Right ventricle myocardium superior (tissue), 1 donor: Measurements from ENCODE around the gene SSBP2. TPM values are rescaled to one million over a fixed set of nuclear protein-coding genes. Genes with fewer than 3 reads are reported as not detected.
"Not testable (repeated sequence)": the region's sequence is repeated elsewhere in the genome, so short reads cannot be mapped to it uniquely, and the experiment has no call there.

Experiments used
- ATAC-seq: fragments of 200-7000 bp; cut with Tn5 transposase; one replicate; pipeline ENCODE4 v1.9.1; 2020; ENCODE audit warnings: mild to moderate bottlenecking; ENCODE audit not compliant: poor library complexity
- DNase-seq: peaks from one replicate; pipeline ENCODE4 v3.0.0-alpha.2; 2020
- intact Hi-C: fragments of 100-400 bp; cut with DNase I; formaldehyde crosslinking; loops from one replicate; pipeline ENCODE4 v1.11.2; 2022
- total RNA-seq: library from RNA; stranded (reverse); fragmentation: NEBNext Ultra II Directional; extraction: Animal tissue kit (Norgen Biotek cat#: 25700); gene quantifications from one replicate; pipeline ENCODE4 v1.2.1, GENCODE V29; 2021
- donor health status: DM: no; HTN: yes; CAD: no; lungs with severe emphysema.

Gene SSBP2
- total RNA-seq, 1 donor from 2014 or later, result 46.9 TPM

DNA sequence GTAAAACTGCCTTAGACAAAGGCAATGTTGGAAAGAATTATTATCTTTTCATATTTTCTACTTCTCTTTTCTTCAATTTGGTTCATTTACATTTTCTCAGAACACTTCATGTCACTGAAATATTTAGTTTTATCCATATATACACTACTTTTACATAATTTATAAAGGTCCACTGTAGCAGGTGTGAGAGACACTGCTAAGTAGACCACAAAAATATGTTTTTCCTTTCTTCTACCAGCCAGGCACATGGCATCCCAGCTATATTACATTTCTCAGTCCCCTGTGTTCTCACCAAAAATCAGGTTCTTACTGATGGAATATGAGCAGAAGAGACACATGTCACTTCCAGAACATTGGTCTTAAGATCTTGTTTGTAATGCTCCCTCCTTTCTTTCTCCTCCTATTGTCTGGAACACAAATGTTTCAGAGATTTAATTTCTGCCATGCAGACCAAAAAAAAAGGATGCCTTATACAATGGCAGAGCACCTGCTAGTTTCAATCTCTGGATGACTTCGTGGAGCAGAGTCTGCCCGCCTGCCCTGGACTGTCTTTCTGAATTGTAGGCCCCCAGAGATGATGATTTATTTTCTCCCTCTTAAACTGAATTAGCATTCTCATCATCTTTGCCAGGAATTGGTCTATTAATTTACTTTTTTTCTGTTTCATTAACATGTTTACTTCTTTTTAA lies 231.5 kb downstream of the SSBP2 start:
- DNase-seq, result no peak
- intact Hi-C loops, result no loop called here
- ATAC-seq, result no peak

GRCh38 chr5:81517462-81517861 lies 233.4 kb downstream of the SSBP2 start:
- intact Hi-C loops, result no loop called here
- DNase-seq, result no peak
- ATAC-seq, result no peak

DNA sequence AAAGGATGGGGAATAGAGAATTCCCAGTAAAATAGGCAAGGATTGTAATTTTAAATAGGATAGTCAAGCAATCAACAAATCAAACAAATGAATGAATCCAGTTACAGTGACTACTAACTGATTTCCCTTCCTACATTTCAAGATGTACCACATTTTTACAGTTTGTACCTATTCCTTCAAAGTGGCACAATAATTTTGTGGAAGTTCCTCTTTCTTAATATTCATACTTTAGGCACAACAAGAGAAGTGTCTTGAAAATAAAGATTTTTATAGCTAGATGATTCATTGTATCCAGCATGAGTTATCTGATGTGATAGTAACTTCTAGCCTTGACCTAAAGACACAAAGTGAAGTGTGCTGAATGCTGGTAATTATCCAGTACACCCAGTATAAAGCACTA lies 234.8 kb downstream of the SSBP2 start:
- intact Hi-C loops, result no loop called here
- DNase-seq (no peak), ATAC-seq (no peak)

- no peak for ATAC-seq
- intact Hi-C loops, result no loop called here
- DNase-seq, result no peak
Observed at GRCh38 chr5:81513982-81514381, 236.9 kb downstream of the SSBP2 start.

DNA sequence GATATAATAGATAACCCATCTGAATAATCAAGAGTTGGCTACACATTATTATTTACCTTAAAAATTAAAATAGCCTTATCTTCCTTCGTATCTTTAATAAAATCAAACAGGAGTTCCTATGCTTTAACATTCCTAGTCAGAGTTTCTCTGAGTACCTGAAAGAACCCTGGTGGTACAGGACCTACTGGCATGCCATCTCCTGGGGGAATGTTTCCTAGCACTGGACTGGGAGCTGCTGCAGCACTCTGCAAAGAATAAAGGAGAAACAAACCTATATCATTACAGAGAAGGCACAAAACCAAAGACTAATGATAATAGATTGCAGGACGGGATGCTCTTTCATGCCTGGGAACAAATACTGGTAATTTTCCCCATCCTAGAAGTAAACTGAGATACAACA lies 237.4 kb downstream of the SSBP2 start:
- ATAC-seq (no peak), DNase-seq (no peak)
- intact Hi-C loops, result no loop called here

- intact Hi-C loops, result loop anchor here (5.0 kb wide), 3 partner anchors 240 to 660 kb away; no protein-coding TSS in a partner anchor
- DNase-seq, result no peak
- peak; percentile 99 for ATAC-seq
Observed at GRCh38 chr5:81506900-81507588, 243.9 kb downstream of the SSBP2 start.

- no peak for DNase-seq
- no peak for ATAC-seq
- intact Hi-C loops, result loop anchor here (5.0 kb wide), 3 partner anchors 241 to 661 kb away; no protein-coding TSS in a partner anchor
Observed at GRCh38 chr5:81506378-81506777, 244.5 kb downstream of the SSBP2 start.

- peak; percentile 7 for ATAC-seq
- intact Hi-C loops, result loop anchor here (5.0 kb wide), 3 partner anchors 242 to 662 kb away; no protein-coding TSS in a partner anchor
- DNase-seq, result no peak
Observed at GRCh38 chr5:81505672-81506071, 245.2 kb downstream of the SSBP2 start.

DNA sequence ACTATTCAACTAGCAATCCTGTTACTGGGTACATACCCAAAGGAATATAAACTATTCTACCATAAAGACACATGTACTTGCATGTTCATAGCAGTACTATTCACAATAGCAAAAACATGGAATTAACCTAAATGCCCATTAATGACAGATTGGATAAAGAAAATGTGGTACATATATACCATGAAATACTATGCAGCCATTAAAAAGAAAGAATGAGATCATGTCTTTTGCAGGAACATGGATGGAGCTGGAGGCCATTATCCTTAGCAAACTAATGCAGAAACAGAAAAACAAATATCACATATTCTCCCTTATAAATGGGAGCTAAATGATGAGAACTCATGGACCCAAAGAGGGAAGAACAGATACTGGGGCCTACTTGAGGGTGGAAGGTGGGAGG lies 247.3 kb downstream of the SSBP2 start:
- intact Hi-C loops, ATAC-seq, DNase-seq: not testable (repeated sequence)

- intact Hi-C loops, result no loop called here
- ATAC-seq, result no peak
Observed at GRCh38 chr5:81495286-81495685, 255.6 kb downstream of the SSBP2 start.

GRCh38 chr5:81488862-81489261 lies 262.0 kb downstream of the SSBP2 start:
- DNase-seq (no peak), ATAC-seq (no peak)

More at GRCh38 chr5:81495286-81495685, 255.6 kb downstream of the SSBP2 start:
- no peak for DNase-seq

GRCh38 chr5:81486711-81487110 lies 264.2 kb downstream of the SSBP2 start:
- ATAC-seq, result no peak
- no peak for DNase-seq
- intact Hi-C loops, result no loop called here

More at GRCh38 chr5:81488862-81489261, 262.0 kb downstream of the SSBP2 start:
- intact Hi-C loops, result no loop called here

GRCh38 chr5:81482595-81482994 lies 268.3 kb downstream of the SSBP2 start:
- ATAC-seq (no peak), DNase-seq (no peak)
- intact Hi-C loops, result no loop called here

DNA sequence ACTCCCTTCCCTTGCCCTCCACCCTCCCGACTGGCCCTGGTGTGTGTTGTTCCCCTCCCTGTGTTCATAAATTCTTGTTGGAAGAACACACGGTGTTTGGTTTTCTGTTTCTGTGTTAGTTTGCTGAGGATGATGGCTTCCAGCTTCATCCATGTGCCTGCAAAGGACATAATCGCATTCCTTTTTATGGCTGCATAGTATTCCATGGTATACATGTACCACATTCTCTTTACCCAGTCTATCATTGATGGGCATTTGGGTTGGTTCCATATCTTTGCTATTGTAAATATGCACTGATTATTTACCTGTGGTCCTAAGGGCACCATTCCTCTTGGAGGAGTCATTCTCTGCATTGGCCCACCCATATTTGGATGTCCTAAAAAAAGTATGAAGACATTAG lies 277.5 kb downstream of the SSBP2 start:
- ATAC-seq, DNase-seq, intact Hi-C loops: not testable (repeated sequence)

GRCh38 chr5:81469676-81470075 lies 281.2 kb downstream of the SSBP2 start:
- ATAC-seq (no peak), DNase-seq (no peak)
- intact Hi-C loops, result no loop called here

- intact Hi-C loops, result no loop called here
- ATAC-seq, result no peak
- DNase-seq, result no peak
Observed at GRCh38 chr5:81450940-81451339, 300.0 kb downstream of the SSBP2 start.

DNA sequence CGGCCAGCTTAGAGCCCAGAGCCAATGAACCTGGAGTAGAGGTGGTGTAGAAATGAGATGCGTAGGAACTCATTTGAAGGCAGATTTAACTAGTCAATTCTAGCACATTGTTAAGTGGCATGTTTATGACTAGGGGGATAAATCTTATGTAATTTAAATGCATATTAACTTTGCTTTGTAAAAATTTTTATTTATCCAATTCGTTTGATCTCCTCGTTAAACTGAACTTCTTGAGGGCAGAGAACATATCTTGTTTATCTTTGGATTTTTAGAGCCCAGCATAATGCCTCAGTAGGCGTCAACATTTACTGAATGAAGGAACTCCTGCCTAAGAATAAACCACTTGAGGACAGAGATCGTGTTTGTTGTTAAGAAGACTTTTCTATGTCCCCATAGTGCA lies 315.9 kb downstream of the SSBP2 start:
- intact Hi-C loops, result no loop called here
- DNase-seq (no peak), ATAC-seq (no peak)

- no peak for DNase-seq
- intact Hi-C loops, result loop anchor here (10.0 kb wide), 1 partner anchor 735 kb away; no protein-coding TSS in a partner anchor
- no peak for ATAC-seq
Observed at GRCh38 chr5:81429985-81430384, 320.9 kb downstream of the SSBP2 start.

GRCh38 chr5:81429363-81429762 lies 321.5 kb downstream of the SSBP2 start:
- intact Hi-C loops, result loop anchor here (10.0 kb wide), 1 partner anchor 735 kb away; no protein-coding TSS in a partner anchor
- ATAC-seq, result no peak
- DNase-seq, result no peak

DNA sequence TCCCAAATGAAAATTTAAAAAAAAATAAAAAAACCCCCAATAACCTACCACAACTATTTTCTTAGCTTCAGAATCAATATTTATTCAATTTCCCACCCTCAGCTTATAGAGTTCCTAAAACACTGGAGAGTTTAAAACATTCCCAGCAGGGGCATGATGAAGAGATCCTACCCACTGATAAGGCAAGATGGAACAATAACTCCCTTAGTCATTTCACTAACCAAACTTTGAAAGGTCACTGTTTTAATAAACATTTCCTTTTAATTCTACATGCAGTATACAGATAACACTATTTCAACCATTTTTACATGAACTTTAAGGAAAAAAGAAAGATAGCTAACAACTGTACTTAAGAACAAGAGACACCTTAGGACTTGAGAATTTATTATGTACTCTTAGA lies 322.0 kb downstream of the SSBP2 start:
- DNase-seq (no peak), ATAC-seq (no peak)
- intact Hi-C loops, result loop anchor here (10.0 kb wide), 1 partner anchor 736 kb away; no protein-coding TSS in a partner anchor
